Hepatocyte (in vitro differentiated cells): ENCODE results near the gene OR13J1.

Experiments used
- CTCF ChIP-seq: fragments of 200-600 bp; sonication (generic); IDR thresholded peaks from 2 replicates; pipeline ENCODE4 v1.5.1; 2016; ENCODE audit warnings: antibody characterized with exemption, mild to moderate bottlenecking; ENCODE audit not compliant: poor library complexity
- EZH2phosphoT487 ChIP-seq: fragments of 200-600 bp; sonication (generic); IDR thresholded peaks from one replicate; pipeline ENCODE4 v1.6.1; 2018; ENCODE audit warnings: antibody characterized with exemption, mild to moderate bottlenecking, low read depth, moderate library complexity; ENCODE audit not compliant: unreplicated experiment, severe bottlenecking

GRCh38 chr9:35919212-35920008, 49.2 kb upstream of the OR13J1 start:
- TF ChIP-seq CTCF, result no peak
- TF ChIP-seq EZH2phosphoT487, result no peak
